NCI-H2029 (cell line): ENCODE results near the gene STXBP2.

Source experiments
- DNase-seq: peaks from one replicate; lab custom pipeline; 2025; lab: John Stamatoyannopoulos, UW

Gene STXBP2

GRCh38 chr19:7636691-7637373 lies at the start of gene STXBP2:
Gene STXBP2 (plus strand): TSS chr19:7637110. CDS start chr19:7637150, 40 bp downstream.
- DNase-seq, result peak; percentile 77

- no peak for DNase-seq
These were observed 47.1 kb upstream of the STXBP2 start for GRCh38 chr19:7589822-7590221.

GRCh38 chr19:7590256-7590655 lies 46.7 kb upstream of the STXBP2 start:
- no peak for DNase-seq

GRCh38 chr19:7595466-7596133 lies 41.3 kb upstream of the STXBP2 start, which contains the start of gene CAMSAP3:
Gene CAMSAP3 (plus strand): TSS chr19:7595863. CDS start chr19:7596003, 140 bp downstream.
- peak; percentile 61 for DNase-seq

- DNase-seq, result no peak
These were observed 40.5 kb upstream of the STXBP2 start for GRCh38 chr19:7596211-7596937.

- DNase-seq, result no peak
These were observed 39.2 kb upstream of the STXBP2 start for GRCh38 chr19:7597689-7598088.

GRCh38 chr19:7598180-7598579 lies 38.7 kb upstream of the STXBP2 start:
- no peak for DNase-seq

- no peak for DNase-seq
These were observed 36.2 kb upstream of the STXBP2 start for GRCh38 chr19:7600721-7601120.

GRCh38 chr19:7602240-7602934 lies 34.5 kb upstream of the STXBP2 start:
- DNase-seq, result no peak

GRCh38 chr19:7602935-7603497 lies 33.9 kb upstream of the STXBP2 start:
- no peak for DNase-seq

GRCh38 chr19:7603919-7604318 lies 33.0 kb upstream of the STXBP2 start:
- DNase-seq, result no peak

GRCh38 chr19:7605490-7606222 lies 31.3 kb upstream of the STXBP2 start:
- peak; percentile 23 for DNase-seq

- DNase-seq, result no peak
These were observed 30.6 kb upstream of the STXBP2 start for GRCh38 chr19:7606289-7606688.

GRCh38 chr19:7607212-7607873 lies 29.6 kb upstream of the STXBP2 start:
- DNase-seq, result no peak

- DNase-seq, result no peak
These were observed 28.9 kb upstream of the STXBP2 start for GRCh38 chr19:7607874-7608560.

GRCh38 chr19:7610491-7611240 lies 26.2 kb upstream of the STXBP2 start:
- no peak for DNase-seq

- DNase-seq, result no peak
These were observed 25.2 kb upstream of the STXBP2 start for GRCh38 chr19:7611541-7612279.
